ENCODE data around the gene HNRNPD.

Gene HNRNPD

GRCh38 chr4:82360298-82361177 lies 13.3 kb downstream of the HNRNPD start:
- no peak overlapping the region for H3K9ac ChIP-seq
- no peaks in the 10 kb centered on the region for H3K27me3 ChIP-seq (ENCODE audit: insufficient read depth, low read depth)
- no peak overlapping the region for H3K4me3 ChIP-seq (IDR thresholded peaks at IDR 0.05; ENCODE audit: insufficient read depth, low read depth, low read length)
- peaks cover 24% of the 10 kb centered on the region; the same call in 1 of the 2 replicates for H3K36me3 ChIP-seq (ENCODE audit: insufficient read depth)
- H4K20me1 ChIP-seq (ENCODE audit: insufficient read depth), result peaks cover 98% of the 10 kb centered on the region
- H3K79me2 ChIP-seq (ENCODE audit: insufficient read depth, low read depth), result peaks cover 99% of the 10 kb centered on the region
- H3K4me1 ChIP-seq (ENCODE audit: low read depth, poor library complexity, severe bottlenecking), result peaks cover 85% of the 10 kb centered on the region
- H3K4me2 ChIP-seq, result no peak overlapping the region
- H3K27ac ChIP-seq, result no peak overlapping the region
- peak; percentile 61 for TF ChIP-seq CTCF (conservative IDR thresholded peaks at IDR 0.05; ENCODE audit: low read depth, low read length)
- no peak overlapping the region for H2AFZ ChIP-seq (ENCODE audit: low read depth)

- H3K9ac ChIP-seq, result no peak overlapping the region
- no peak overlapping the region for H2AFZ ChIP-seq (ENCODE audit: low read depth)
- peaks cover 95% of the 10 kb centered on the region for H3K79me2 ChIP-seq (ENCODE audit: insufficient read depth, low read depth)
- no peak overlapping the region for H3K4me2 ChIP-seq
- no peak overlapping the region for H3K27ac ChIP-seq
- TF ChIP-seq CTCF (conservative IDR thresholded peaks at IDR 0.05; ENCODE audit: low read depth, low read length), result no peak
- H3K27me3 ChIP-seq (ENCODE audit: insufficient read depth, low read depth), result no peaks in the 10 kb centered on the region
- H3K36me3 ChIP-seq (ENCODE audit: insufficient read depth), result peaks cover 32% of the 10 kb centered on the region; the same call in 1 of the 2 replicates
- H3K4me3 ChIP-seq (IDR thresholded peaks at IDR 0.05; ENCODE audit: insufficient read depth, low read depth, low read length), result no peak overlapping the region
- H3K4me1 ChIP-seq (ENCODE audit: low read depth, poor library complexity, severe bottlenecking), result peaks cover 85% of the 10 kb centered on the region
- H4K20me1 ChIP-seq (ENCODE audit: insufficient read depth), result peaks cover 94% of the 10 kb centered on the region
Measured at GRCh38 chr4:82358847-82359246, 14.9 kb downstream of the HNRNPD start.

GRCh38 chr4:82357640-82358039 lies 16.2 kb downstream of the HNRNPD start:
- Histone ChIP-seq H2AFZ (ENCODE audit: low read depth) (no peak overlapping the region), H3K79me2 (ENCODE audit: insufficient read depth, low read depth) (peaks cover 85% of the 10 kb centered on the region), H3K4me2 (no peak overlapping the region), H3K27ac (no peak overlapping the region), H3K4me3 (IDR thresholded peaks at IDR 0.05; ENCODE audit: insufficient read depth, low read depth, low read length) (no peak overlapping the region), H4K20me1 (ENCODE audit: insufficient read depth) (peaks cover 83% of the 10 kb centered on the region), H3K4me1 (ENCODE audit: low read depth, poor library complexity, severe bottlenecking) (peaks cover 87% of the 10 kb centered on the region), H3K36me3 (ENCODE audit: insufficient read depth) (peaks cover 39% of the 10 kb centered on the region; the same call in 1 of the 2 replicates), H3K27me3 (ENCODE audit: insufficient read depth, low read depth) (no peaks in the 10 kb centered on the region), H3K9ac (no peak overlapping the region)
- TF ChIP-seq CTCF (conservative IDR thresholded peaks at IDR 0.05; ENCODE audit: low read depth, low read length), result no peak

- Histone ChIP-seq H3K4me1 (ENCODE audit: low read depth, poor library complexity, severe bottlenecking) (peaks cover 65% of the 10 kb centered on the region), H3K4me2 (no peak overlapping the region), H3K27ac (no peak overlapping the region), H4K20me1 (ENCODE audit: insufficient read depth) (peaks cover 70% of the 10 kb centered on the region), H3K36me3 (ENCODE audit: insufficient read depth) (peaks cover 39% of the 10 kb centered on the region; the same call in 1 of the 2 replicates), H3K79me2 (ENCODE audit: insufficient read depth, low read depth) (peaks cover 73% of the 10 kb centered on the region), H2AFZ (ENCODE audit: low read depth) (no peak overlapping the region), H3K9ac (no peak overlapping the region), H3K27me3 (ENCODE audit: insufficient read depth, low read depth) (no peaks in the 10 kb centered on the region), H3K4me3 (IDR thresholded peaks at IDR 0.05; ENCODE audit: insufficient read depth, low read depth, low read length) (no peak overlapping the region)
- no peak for TF ChIP-seq CTCF (conservative IDR thresholded peaks at IDR 0.05; ENCODE audit: low read depth, low read length)
Measured at GRCh38 chr4:82354788-82355187, 19.0 kb downstream of the HNRNPD start.
